HG03045 (cell line): Measurements from ENCODE around the gene DLG2.
"Not testable (repeated sequence)": the region's sequence is repeated elsewhere in the genome, so short reads cannot be mapped to it uniquely, and the experiment has no call there.

Experiments
- ATAC-seq: cut with Tn5 transposase; IDR thresholded peaks from one replicate; pipeline ENCODE4 v1.9.1; 2021; ENCODE audit warnings: mild to moderate bottlenecking, moderate library complexity; ENCODE audit not compliant: unreplicated experiment

DLG2 gene

DNA sequence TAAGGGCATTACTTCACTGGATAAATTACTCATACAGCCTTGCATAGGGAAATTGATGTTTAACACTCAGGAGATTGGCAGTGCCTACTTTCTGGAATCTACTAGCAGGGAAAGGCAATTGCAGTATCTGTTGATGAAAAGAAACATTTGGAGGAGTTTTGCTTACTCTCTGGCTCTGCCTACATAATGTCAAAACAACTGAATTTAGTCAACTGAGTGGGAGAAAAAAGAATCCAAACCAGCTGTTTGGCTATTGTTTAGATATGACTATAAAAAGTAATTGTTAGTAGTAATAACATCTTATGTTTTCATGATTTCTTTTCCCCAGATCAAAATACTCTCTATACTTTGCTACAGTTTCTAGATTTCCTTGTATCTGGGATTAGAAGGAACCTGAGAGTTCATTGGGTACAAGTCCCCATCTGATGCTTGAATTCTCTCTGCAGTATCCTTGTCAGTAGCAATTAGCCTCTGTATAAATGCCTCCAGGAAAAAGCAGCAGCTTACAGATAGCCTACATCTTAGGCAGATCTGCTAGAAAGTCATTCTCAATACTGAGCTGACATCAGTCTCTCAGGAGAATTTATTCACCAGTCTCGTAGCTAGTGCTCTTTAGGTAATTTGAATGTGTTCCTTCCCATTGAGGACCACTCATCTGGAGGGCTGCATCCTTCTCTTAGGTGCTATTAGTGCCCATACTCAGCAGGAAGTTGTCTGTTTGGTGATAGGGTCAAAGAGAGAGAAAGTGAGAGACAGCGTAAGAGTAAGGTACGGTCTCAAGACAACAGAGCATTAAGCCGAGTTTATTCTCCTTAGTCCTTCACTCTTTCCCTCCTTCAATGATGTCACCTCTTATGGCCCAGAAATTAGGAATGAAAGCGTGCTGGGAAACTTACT, 2155.1 kb downstream of the DLG2 start:
- no peak for ATAC-seq

DNA sequence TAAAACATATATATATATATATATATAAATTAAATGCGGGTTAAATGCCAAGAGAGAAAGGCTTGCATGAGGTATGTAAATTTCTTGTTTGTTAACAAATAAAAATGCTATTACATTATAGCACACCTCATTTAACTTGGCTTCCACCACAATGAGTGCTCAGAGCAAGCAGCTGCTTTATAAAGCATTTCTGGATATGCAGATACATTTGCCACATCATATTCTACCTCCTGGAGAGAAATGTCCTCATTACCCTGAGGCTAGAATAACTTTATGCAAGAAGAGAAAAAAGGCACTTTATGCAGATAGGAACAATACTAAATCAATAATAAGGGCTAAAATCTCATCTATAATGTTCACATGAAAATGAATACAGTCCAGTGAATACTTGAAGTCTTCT, 2159.3 kb downstream of the DLG2 start:
- ATAC-seq = no peak

DNA sequence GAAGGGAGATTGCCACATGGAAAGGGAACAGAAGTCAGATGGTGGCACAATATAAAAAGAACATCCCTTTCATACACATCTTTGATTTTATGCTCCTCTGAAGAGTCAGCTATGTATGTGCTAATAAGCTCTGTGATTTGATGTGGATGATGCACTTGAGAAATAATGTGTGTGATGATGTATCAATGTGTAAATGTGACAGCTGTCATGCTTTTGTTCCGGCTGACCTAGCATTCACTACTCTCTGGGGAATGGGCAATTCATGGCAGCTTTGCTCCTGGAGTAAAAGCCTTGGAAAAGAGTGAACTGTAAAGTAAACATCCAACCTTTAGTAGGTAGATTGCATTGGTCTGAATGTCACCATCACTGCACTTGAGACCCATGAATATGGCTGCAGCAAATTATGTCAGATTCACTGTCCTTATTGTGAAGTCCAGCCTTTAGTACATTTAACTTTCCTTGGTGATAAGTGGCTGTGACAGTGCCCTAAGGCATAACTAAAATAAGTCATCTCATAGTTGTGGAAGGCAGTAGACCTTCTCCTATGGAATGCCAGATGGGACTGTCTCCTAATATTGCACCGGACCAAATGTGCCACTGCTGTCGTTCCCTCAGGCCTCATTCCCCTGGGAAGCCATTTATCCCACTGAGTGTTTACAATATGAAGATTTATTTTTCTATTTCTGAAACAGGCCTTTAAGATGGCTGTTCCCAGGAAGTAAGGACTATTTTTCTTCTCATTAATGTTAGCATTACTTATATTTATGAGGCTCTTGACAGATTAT, 2162.8 kb downstream of the DLG2 start:
- no peak for ATAC-seq

DNA sequence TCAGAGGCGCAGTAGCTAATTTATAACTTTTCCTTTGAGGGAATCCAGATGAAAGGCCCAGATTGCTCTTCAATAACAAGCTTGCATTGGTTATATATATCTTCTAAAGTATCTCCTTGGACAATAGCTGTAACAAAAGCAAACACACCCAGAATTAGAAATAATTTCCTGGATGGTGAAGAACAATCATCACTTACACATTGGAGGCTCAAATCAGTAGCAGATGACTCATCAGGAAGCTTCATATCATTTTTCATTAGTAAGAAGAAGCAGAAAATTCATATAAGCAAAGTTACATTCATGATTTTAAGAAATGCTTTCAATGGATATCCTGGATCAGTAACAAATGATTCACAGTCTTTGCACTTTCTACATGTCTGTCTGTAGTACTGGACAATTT, 2167.3 kb downstream of the DLG2 start:
- no peak for ATAC-seq

DNA sequence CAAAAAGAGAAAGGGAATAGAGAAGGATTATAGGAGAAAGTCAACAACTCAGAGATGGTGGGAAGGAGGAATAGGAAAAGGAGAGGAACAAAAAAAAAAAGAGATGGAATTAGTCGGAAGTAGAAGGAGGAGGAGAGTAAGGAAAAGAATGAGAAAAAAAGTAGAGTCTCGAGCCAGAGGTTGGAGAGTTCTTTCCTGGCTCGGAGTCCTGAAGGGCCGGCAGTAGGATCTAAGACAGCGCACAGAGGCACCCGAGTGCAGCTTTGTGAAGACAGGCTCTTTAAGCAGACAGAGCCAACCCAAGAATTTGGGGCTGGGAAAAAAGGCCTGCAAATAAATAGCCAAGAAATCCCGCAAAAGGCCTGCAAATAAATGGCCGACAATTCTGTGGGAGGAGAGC, 2170.6 kb downstream of the DLG2 start:
- no peak for ATAC-seq

- no peak for ATAC-seq
These were observed 2171.1 kb downstream of the DLG2 start for GRCh38 chr11:83456075-83456474.

GRCh38 chr11:83455356-83455755, 2171.8 kb downstream of the DLG2 start:
- ATAC-seq = no peak

- no peak for ATAC-seq
These were observed 2172.5 kb downstream of the DLG2 start for GRCh38 chr11:83454674-83455073.

DNA sequence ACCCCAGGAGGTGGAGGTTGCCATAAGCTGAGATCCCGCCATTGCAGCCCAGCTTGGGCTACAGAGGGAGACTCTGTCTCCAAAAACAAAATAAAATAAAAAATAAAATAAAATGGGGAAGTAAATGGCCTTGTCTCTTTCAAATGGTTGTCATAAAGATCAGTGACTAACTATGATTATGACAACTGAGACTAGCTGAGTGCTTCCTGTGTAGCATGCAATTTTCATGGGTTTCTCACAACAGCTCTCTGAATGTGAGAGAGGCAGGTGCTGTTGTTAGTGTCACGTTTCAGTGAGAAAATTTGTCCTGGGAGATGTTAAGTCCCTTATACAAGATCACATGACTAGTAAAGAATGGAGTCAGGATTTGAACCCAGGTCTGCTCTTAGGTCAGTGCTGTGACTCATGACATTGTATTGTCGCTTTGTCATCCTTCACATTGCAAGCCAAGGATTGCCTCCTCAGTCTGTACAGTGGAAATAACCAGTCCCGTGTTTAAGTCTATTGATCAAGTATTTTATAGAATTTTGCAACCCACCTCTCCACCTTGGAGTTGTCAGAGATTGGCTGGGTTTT, 2177.7 kb downstream of the DLG2 start:
- no peak for ATAC-seq

- no peak for ATAC-seq
These were observed 2178.5 kb downstream of the DLG2 start for GRCh38 chr11:83448686-83449085.

- not testable (repeated sequence) for ATAC-seq
These were observed 2183.3 kb downstream of the DLG2 start for GRCh38 chr11:83443880-83444279.

GRCh38 chr11:83441601-83442000, 2185.5 kb downstream of the DLG2 start:
- ATAC-seq = no peak

DNA sequence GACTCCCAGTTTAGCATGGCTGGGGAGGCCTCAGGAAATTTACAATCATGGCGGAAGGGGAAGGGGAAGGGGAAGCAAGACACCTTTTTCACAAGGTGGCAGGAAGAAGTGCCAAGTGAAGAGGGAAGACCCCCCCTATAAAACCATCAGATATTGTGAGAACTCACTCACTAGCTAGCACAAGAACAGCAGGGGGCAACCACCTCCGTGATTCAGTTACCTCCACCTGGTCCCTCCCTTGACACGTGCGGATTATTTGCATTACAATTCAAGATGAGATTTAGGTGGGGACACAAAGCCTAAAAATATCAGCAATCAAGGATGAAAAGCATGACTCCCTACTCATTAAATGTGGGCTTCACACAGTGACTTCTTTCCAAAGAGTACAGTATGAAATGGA, 2186.0 kb downstream of the DLG2 start:
- ATAC-seq = no peak

GRCh38 chr11:83438438-83438837, 2188.7 kb downstream of the DLG2 start:
- ATAC-seq = no peak

DNA sequence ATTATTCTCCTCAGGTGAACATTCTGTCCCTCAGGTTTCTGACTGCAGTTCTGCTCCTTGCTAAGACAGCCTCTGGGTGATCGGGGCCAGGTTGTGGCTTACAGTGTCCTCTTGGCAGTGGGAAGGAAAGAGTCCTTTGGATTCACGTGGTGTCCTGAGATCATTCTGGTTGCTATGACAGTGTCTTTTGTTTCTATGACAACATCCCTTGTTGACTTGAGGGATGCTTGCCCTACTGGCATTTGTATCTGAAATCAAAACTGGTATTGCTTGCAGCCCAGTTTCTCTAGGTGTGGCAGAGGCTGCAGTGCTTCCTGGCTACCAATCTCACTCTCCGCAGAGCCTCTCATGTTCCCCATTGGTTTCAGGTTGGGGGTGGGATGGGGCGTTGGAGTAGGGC, 2189.2 kb downstream of the DLG2 start:
- ATAC-seq = no peak

DNA sequence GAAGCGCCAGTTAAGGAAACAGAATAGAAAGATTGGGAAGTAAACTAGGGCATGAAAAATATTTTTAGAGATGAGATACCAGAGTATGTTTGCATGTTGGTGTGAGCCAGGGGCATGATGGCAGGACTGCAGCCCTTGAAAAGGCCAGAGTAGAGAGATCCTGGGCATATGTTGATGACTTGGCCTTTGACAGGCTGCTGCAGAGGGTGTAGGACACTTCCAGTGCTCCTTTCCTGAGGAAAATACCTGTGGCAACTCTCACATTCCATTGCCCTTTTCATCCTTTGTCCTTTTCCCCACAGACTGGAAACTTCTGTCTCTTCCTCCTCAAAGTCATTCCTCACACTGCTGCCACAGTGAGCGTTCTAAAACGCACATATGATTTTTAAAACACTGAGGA, 2190.3 kb downstream of the DLG2 start:
- no peak for ATAC-seq

DNA sequence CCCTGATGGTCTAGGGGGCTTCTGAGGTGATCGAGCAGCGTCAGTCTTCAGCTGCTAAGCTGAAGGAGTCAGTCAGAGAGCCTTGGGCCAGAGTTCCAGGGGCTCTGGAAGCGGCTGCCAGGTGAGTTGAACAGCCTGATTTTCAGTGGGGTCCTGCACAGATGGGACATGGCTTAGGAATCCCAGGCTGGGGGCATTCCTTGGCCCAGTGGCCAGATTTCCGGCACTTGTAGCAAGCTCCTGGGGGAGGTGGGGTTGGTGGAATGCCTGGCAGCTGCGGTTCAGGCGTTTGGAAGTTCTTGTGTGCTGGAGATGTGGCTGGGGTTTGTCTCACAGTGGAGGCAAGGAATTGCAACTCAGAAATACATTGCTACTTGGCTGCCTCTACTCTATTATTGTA, 2192.3 kb downstream of the DLG2 start:
- ATAC-seq = not testable (repeated sequence)

DNA sequence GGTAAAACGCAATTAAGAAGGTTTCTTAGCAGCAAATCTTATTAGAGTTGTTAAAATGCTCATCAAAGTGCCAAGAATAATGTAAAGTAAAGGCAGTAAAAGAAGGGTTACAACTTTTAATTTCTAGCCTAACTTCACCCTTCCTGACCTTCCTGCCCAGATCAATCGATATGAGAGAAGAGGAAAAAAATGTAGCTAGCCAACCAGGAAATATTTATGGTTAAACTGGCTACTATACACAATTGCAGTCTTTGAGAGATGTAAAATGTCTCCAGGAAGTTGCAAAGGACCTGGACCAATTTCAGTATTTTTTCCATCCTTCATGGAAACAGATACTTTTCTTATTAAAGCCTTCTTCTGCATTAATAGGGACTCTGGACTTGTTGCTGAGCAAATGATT, 2199.2 kb downstream of the DLG2 start:
- no peak for ATAC-seq

DNA sequence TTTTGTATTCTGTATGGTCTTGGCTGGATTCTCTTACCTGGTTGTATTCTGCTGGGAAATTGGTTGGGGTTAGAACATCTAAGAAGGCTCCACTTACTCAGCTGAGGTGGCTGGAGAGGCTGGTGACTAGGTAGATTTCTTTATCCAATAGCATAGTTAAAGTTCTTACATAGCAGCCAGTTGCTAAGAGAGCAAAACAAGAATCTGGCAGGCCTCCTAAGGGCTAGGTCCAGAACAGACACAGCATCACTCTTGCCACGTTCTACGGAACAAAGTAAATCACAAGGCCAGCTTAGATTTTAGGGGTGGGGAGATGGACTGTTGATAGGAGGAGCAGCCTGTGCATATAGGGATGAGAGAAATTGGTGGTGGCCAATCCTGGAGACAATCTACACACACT, 2199.6 kb downstream of the DLG2 start:
- ATAC-seq = no peak

DNA sequence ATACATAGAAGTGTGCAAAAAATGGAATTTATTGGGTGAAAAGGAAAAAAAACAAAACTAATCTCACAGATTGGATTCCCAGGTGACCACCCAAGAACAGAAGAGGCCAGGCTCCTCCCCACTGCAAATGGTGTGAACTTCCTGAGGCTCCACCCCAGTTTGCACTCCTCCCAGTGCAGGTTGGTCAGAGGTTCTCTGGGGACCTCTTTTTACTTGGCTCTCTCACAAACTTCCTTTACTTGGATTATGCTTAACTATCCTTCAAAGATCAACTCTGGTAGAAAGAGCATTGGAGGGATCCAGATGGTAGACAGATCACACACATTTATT, 2202.0 kb downstream of the DLG2 start:
- ATAC-seq = no peak

- ATAC-seq = no peak
These were observed 2202.6 kb downstream of the DLG2 start for GRCh38 chr11:83424376-83425136.
